Activated effector memory CD4-positive, alpha-beta T cell treated with anti-CD3 and anti-CD28 coated beads, Interleukin-2, amount 50 U/mL, for 16 hours (primary cell): Measurements from ENCODE around the gene RABGGTA.
"Not testable (repeated sequence)": the region's sequence is repeated elsewhere in the genome, so short reads cannot be mapped to it uniquely, and the experiment has no call there.

Experiments used
- DNase-seq: peaks from one replicate; pipeline ENCODE4 v3.0.0-alpha.2; 2020

RABGGTA gene

GRCh38 chr14:24238123-24238522, 33.3 kb downstream of the RABGGTA start:
- peak; percentile 65 for DNase-seq

- no peak for DNase-seq
Measured at GRCh38 chr14:24237463-24237955, 33.9 kb downstream of the RABGGTA start.

- no peak for DNase-seq
Measured at GRCh38 chr14:24236689-24237462, 34.5 kb downstream of the RABGGTA start.

- no peak for DNase-seq
Measured at GRCh38 chr14:24235804-24236688, 35.4 kb downstream of the RABGGTA start.

- DNase-seq = no peak
Measured at GRCh38 chr14:24234095-24235005, 37.0 kb downstream of the RABGGTA start.

- peak; percentile 69 for DNase-seq
Measured at GRCh38 chr14:24233538-24233866, 37.9 kb downstream of the RABGGTA start.

- peak; percentile 71 for DNase-seq
Measured at GRCh38 chr14:24232645-24233537, 38.5 kb downstream of the RABGGTA start, which contains the start of gene GMPR2. GMPR2 (plus strand) TSS chr14:24232929; CDS start chr14:24233254, 325 bp downstream.

- peak; percentile 96 for DNase-seq
Measured at GRCh38 chr14:24232121-24232644, 39.2 kb downstream of the RABGGTA start, which contains the start of gene NEDD8. NEDD8 (minus strand) TSS chr14:24232367; CDS start chr14:24232267, 100 bp downstream.

- peak; percentile 73 for DNase-seq
Measured at GRCh38 chr14:24231263-24232120, 39.9 kb downstream of the RABGGTA start.

- DNase-seq = no peak
Measured at GRCh38 chr14:24228902-24229301, 42.5 kb downstream of the RABGGTA start.

- DNase-seq = no peak
Measured at GRCh38 chr14:24226473-24226872, 44.9 kb downstream of the RABGGTA start.

- no peak for DNase-seq
Measured at GRCh38 chr14:24224618-24225071, 46.8 kb downstream of the RABGGTA start.

GRCh38 chr14:24222987-24223386, 48.4 kb downstream of the RABGGTA start:
- not testable (repeated sequence) for DNase-seq

- no peak for DNase-seq
Measured at GRCh38 chr14:24219521-24219920, 51.9 kb downstream of the RABGGTA start.

GRCh38 chr14:24219080-24219479, 52.3 kb downstream of the RABGGTA start:
- no peak for DNase-seq

GRCh38 chr14:24216876-24217275, 54.5 kb downstream of the RABGGTA start:
- not testable (repeated sequence) for DNase-seq

- no peak for DNase-seq
Measured at GRCh38 chr14:24216345-24216699, 55.1 kb downstream of the RABGGTA start.
